Hepatocyte (in vitro differentiated cells): ENCODE measurements around the gene EOGT. TPM values are rescaled to one million over a fixed set of nuclear protein-coding genes. Genes with fewer than 3 reads are reported as not detected.

ENCODE experiments used
- DNase-seq: peaks from one replicate; pipeline ENCODE4 v3.0.0-alpha.2; 2016; ENCODE audit warnings: low spot score
- H2AFZ ChIP-seq: fragments of 200-600 bp; sonication (generic); 2 replicates; pipeline ENCODE4 v1.6.0; 2016; ENCODE audit warnings: antibody characterized with exemption, mild to moderate bottlenecking
- H3K27ac ChIP-seq: fragments of 200-600 bp; sonication (generic); 2 replicates; pipeline ENCODE4 v1.5.1; 2016; ENCODE audit warnings: mild to moderate bottlenecking
- H3K27me3 ChIP-seq: fragments of 200-600 bp; sonication (generic); 2 replicates; pipeline ENCODE4 v1.6.1; 2016
- H3K36me3 ChIP-seq: fragments of 200-600 bp; sonication (generic); replicated peaks from 2 replicates; pipeline ENCODE4 v1.5.1; 2016; ENCODE audit warnings: low read depth; ENCODE audit not compliant: insufficient read depth
- H3K4me1 ChIP-seq: fragments of 200-600 bp; sonication (generic); 2 replicates; pipeline ENCODE4 v1.5.1; 2016; ENCODE audit warnings: mild to moderate bottlenecking, moderate library complexity; ENCODE audit not compliant: insufficient read depth
- H3K4me2 ChIP-seq: fragments of 200-600 bp; sonication (generic); 2 replicates; pipeline ENCODE4 v1.6.0; 2016
- H3K4me3 ChIP-seq: fragments of 200-600 bp; sonication (generic); 2 replicates; pipeline ENCODE4 v1.5.1; 2016; ENCODE audit warnings: mild to moderate bottlenecking
- H3K79me2 ChIP-seq: fragments of 200-600 bp; sonication (generic); 2 replicates; pipeline ENCODE4 v1.6.0; 2017; ENCODE audit warnings: mild to moderate bottlenecking
- H3K9me2 ChIP-seq: fragments of 200-600 bp; sonication (generic); replicated peaks from 2 replicates; pipeline ENCODE4 v1.6.0; 2017; ENCODE audit warnings: mild to moderate bottlenecking; ENCODE audit not compliant: insufficient read depth
- H3K9me3 ChIP-seq: fragments of 200-600 bp; sonication (generic); 2 replicates; pipeline ENCODE4 v1.5.1; 2016; ENCODE audit warnings: low read depth, mild to moderate bottlenecking
- H4K20me1 ChIP-seq: fragments of 200-600 bp; sonication (generic); 2 replicates; pipeline ENCODE4 v1.6.0; 2016; ENCODE audit warnings: mild to moderate bottlenecking; ENCODE audit not compliant: insufficient read depth, poor library complexity, severe bottlenecking
- EZH2 ChIP-seq: fragments of 200-600 bp; sonication (generic); IDR thresholded peaks from 2 replicates; pipeline ENCODE4 v1.6.1; 2016; ENCODE audit warnings: antibody characterized with exemption, mild to moderate bottlenecking, borderline replicate concordance
- EZH2phosphoT487 ChIP-seq: fragments of 200-600 bp; sonication (generic); IDR thresholded peaks from one replicate; pipeline ENCODE4 v1.6.1; 2018; ENCODE audit warnings: antibody characterized with exemption, mild to moderate bottlenecking, low read depth, moderate library complexity; ENCODE audit not compliant: unreplicated experiment, severe bottlenecking
- WGBS: methylation state at CpG from one replicate; pipeline ENCODE4 v1.1.6; 2016; ENCODE audit warnings: low lambda C conversion rate; ENCODE audit errors: missing lambda C conversion rate; 5-methylcytosine and 5-hydroxymethylcytosine counted together
- polyA plus RNA-seq: library from polyadenylated mRNA; unstranded; fragments of >200 nt; fragmentation: Nextera tagmentation; extraction: Ambion mirVana; gene quantifications from 2 replicates; pipeline ENCODE4 v1.2.1, GENCODE V29; 2016
- total RNA-seq: library from RNA; depleted of rRNA; stranded (reverse); fragments of >200 nt; gene quantifications from 2 replicates; pipeline ENCODE4 v1.2.3, GENCODE V29; 2014
- TF ChIP-seq, protein P1 (sequence below): fragments of 200-600 bp; sonication (generic); IDR thresholded peaks from 2 replicates; pipeline ENCODE4 v1.5.1; 2016; ENCODE audit warnings: antibody characterized with exemption, mild to moderate bottlenecking; ENCODE audit not compliant: poor library complexity

EOGT gene
- total and polyA plus RNA-seq, 2 experiments from 2014 or later: 7.2 to 19.0 TPM

DNA sequence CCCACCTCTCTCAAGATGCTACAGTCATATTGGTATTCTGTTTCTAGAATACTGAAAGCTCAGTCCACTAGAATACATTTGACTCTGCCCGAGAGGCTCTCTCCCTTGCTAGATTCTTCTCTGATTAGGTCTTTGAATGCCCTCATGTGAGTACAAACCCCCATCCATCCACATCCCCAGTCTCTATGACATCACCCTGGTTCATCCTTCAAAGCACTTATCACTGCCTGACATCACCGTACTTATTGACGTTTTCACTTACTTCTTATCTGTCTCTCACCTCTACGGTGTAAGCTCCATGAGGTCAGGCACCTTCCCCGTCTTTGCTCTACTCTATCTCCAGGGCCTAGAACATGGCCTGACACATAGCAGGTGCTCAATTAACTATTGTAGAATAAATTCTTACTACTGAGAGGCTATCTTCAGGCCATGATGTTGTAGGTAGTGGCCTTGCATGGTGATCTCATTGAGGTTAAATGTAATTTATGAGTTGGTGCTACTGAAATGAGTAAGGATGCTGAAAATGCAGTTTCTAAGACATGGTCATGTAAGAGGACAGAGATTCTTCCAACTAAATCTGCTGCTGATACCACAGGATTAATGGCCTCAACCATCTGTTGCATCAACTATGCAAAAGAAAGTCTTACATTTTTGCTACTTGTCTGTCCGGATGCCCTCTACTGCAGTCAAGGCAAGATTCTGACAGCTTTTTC lies 26.8 kb downstream of the EOGT start:
- WGBS: 89% methylated on average over 6 of the region's 6 CpGs
- no peak overlapping the region for H3K4me2 ChIP-seq
- H4K20me1 ChIP-seq: no peaks in the 10 kb centered on the region
- no peak overlapping the region for H3K4me3 ChIP-seq
- no peaks in the 10 kb centered on the region for H3K9me3 ChIP-seq
- H3K9me2 ChIP-seq: no peaks in the 10 kb centered on the region
- H3K27me3 ChIP-seq: no peaks in the 10 kb centered on the region
- no peak overlapping the region for H3K27ac ChIP-seq
- DNase-seq: no peak
- H3K4me1 ChIP-seq: no peaks in the 10 kb centered on the region
- no peak overlapping the region for H2AFZ ChIP-seq
- H3K36me3 ChIP-seq: no peaks in the 10 kb centered on the region
- H3K79me2 ChIP-seq: no peaks in the 10 kb centered on the region
- TF ChIP-seq, protein P1, sequence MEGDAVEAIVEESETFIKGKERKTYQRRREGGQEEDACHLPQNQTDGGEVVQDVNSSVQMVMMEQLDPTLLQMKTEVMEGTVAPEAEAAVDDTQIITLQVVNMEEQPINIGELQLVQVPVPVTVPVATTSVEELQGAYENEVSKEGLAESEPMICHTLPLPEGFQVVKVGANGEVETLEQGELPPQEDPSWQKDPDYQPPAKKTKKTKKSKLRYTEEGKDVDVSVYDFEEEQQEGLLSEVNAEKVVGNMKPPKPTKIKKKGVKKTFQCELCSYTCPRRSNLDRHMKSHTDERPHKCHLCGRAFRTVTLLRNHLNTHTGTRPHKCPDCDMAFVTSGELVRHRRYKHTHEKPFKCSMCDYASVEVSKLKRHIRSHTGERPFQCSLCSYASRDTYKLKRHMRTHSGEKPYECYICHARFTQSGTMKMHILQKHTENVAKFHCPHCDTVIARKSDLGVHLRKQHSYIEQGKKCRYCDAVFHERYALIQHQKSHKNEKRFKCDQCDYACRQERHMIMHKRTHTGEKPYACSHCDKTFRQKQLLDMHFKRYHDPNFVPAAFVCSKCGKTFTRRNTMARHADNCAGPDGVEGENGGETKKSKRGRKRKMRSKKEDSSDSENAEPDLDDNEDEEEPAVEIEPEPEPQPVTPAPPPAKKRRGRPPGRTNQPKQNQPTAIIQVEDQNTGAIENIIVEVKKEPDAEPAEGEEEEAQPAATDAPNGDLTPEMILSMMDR: no peak
- TF ChIP-seq EZH2 (no peak), EZH2phosphoT487 (no peak)

DNA sequence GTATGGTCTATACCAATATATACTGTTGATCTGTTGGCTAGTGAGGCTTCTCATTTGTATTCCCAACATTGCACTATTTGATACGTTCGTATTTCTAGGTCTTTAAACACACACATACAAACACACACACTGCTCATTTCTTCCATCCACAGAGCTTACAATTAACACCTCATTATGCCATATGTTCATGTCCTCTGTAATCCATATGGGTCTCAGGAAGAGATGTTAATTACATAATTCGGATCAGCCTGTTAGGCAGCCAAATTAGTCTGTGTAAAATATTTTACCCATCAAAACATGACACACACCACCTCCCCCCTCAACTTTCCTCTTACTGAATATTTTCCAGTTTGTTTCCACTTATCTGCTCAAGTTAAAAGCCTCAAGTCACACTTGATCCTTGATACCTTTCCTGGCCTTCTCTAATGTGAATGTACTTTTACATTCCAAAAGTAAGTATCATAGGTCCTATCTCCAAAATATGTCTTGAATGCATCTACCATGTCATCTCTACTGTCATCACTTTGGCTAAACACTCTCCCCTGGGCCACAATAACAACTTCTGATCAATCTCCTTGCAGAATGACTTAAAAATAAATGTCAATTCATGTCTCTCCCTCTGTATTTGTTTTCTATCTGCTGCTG lies 28.2 kb downstream of the EOGT start:
- Histone ChIP-seq H2AFZ (no peak overlapping the region), H3K4me1 (no peaks in the 10 kb centered on the region), H3K79me2 (no peaks in the 10 kb centered on the region), H4K20me1 (no peaks in the 10 kb centered on the region), H3K4me3 (no peak overlapping the region), H3K27me3 (no peaks in the 10 kb centered on the region), H3K36me3 (no peaks in the 10 kb centered on the region), H3K9me3 (no peaks in the 10 kb centered on the region), H3K4me2 (no peak overlapping the region), H3K9me2 (no peaks in the 10 kb centered on the region), H3K27ac (no peak overlapping the region)
- no peak for TF ChIP-seq EZH2phosphoT487
- TF ChIP-seq EZH2: no peak
- TF ChIP-seq, protein P1: no peak
- DNase-seq: no peak
- WGBS: 80% methylated on average over 3 of the region's 3 CpGs

DNA sequence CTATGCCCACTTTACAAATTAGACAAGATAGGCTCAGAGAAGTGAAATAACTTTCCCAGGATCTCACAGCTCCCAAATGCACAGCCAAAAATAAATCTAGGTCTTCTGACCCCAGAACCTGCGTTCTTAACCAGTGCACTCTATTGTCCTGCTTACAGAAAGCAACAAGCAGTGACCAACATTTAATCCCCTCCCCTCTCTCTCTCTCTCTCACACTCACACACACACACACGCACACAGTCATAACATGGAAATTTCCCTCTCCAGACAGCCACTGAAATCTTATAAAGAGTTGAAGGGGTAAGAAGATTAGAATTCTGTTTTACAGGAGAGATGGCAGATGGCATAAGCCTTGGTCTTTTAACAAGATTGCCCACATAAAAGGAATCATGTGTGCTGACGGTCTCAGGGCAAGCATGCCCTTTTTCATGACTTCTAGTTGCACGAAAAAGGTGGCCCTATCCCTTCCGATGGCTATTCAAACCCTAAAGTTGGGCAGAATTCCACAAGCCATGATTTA lies 29.4 kb downstream of the EOGT start:
- no peaks in the 10 kb centered on the region for H3K27me3 ChIP-seq
- TF ChIP-seq, protein P1: no peak
- TF ChIP-seq EZH2phosphoT487 (no peak), EZH2 (no peak)
- H3K27ac ChIP-seq: no peak overlapping the region
- no peaks in the 10 kb centered on the region for H3K9me2 ChIP-seq
- no peak overlapping the region for H3K4me2 ChIP-seq
- DNase-seq: no peak
- WGBS: 92% methylated on average over 5 of the region's 5 CpGs
- no peaks in the 10 kb centered on the region for H3K9me3 ChIP-seq
- no peaks in the 10 kb centered on the region for H3K4me1 ChIP-seq
- no peaks in the 10 kb centered on the region for H3K79me2 ChIP-seq
- H2AFZ ChIP-seq: no peak overlapping the region
- H4K20me1 ChIP-seq: no peaks in the 10 kb centered on the region
- H3K36me3 ChIP-seq: no peaks in the 10 kb centered on the region
- H3K4me3 ChIP-seq: no peak overlapping the region
